ENCODE data around the gene CYGB.

DNA sequence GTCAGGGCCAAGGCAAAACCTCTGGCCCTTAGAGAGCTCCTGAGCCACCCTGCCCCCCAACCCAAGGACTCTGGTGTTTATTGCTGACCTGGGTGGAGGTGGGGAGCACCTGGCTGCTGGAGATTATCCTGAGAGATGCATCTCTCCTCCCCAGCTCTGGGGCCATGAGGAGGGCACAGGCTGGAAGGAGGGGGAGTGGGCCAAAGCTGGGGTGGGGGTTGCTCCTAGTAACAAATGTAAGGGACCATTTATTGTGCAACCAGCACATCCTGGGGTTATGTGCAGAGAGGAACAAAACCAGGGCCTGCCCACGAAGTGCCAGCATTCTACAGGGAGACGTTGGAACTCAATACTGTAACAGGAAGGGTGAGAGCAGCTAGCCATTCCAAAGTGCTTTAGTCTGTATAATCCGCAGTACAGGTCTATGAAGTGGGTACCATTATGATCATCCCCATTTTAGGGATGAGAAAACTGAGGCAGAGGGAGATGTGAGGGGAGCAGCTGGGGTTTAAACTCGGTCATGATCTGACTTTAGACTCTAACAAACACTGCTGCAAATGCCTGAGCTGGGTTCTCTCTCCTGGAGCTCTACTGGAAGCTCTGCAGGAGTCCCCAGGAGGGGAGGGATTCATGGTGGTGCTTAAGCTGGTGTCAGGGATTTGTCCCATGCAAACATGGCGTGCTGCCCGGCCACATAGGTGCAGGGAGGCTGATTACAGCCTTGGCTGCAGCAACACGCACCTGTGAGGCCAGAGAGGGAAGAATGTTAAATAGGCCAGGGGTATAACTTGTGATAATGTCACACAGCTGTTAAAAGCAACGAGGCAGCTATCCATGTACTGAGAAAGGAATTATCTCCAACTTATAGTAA is 34.9 kb downstream of the CYGB start:
- TF ChIP-seq, protein P1, sequence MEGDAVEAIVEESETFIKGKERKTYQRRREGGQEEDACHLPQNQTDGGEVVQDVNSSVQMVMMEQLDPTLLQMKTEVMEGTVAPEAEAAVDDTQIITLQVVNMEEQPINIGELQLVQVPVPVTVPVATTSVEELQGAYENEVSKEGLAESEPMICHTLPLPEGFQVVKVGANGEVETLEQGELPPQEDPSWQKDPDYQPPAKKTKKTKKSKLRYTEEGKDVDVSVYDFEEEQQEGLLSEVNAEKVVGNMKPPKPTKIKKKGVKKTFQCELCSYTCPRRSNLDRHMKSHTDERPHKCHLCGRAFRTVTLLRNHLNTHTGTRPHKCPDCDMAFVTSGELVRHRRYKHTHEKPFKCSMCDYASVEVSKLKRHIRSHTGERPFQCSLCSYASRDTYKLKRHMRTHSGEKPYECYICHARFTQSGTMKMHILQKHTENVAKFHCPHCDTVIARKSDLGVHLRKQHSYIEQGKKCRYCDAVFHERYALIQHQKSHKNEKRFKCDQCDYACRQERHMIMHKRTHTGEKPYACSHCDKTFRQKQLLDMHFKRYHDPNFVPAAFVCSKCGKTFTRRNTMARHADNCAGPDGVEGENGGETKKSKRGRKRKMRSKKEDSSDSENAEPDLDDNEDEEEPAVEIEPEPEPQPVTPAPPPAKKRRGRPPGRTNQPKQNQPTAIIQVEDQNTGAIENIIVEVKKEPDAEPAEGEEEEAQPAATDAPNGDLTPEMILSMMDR (IDR thresholded peaks at IDR 0.05), result no peak
- no peak for TF ChIP-seq POLR2A (IDR thresholded peaks at IDR 0.05)

Data from esophagus squamous epithelium (tissue), 4 donors.